GM19099 (cell line): ENCODE measurements around the gene NDUFC2.

Experiments
- POLR2A ChIP-seq: IDR thresholded peaks from 3 replicates; pipeline ENCODE4 v1.6.1; 2011; ENCODE audit warnings: low read depth; ENCODE audit not compliant: insufficient read length; ENCODE audit errors: extremely low read depth

NDUFC2 gene

GRCh38 chr11:78027759-78028158 is 51.9 kb downstream of the NDUFC2 start:
- no peak for TF ChIP-seq POLR2A

- no peak for TF ChIP-seq POLR2A
Observed at GRCh38 chr11:78025378-78025777, 54.3 kb downstream of the NDUFC2 start.

GRCh38 chr11:78023426-78023825 is 56.2 kb downstream of the NDUFC2 start:
- no peak for TF ChIP-seq POLR2A

DNA sequence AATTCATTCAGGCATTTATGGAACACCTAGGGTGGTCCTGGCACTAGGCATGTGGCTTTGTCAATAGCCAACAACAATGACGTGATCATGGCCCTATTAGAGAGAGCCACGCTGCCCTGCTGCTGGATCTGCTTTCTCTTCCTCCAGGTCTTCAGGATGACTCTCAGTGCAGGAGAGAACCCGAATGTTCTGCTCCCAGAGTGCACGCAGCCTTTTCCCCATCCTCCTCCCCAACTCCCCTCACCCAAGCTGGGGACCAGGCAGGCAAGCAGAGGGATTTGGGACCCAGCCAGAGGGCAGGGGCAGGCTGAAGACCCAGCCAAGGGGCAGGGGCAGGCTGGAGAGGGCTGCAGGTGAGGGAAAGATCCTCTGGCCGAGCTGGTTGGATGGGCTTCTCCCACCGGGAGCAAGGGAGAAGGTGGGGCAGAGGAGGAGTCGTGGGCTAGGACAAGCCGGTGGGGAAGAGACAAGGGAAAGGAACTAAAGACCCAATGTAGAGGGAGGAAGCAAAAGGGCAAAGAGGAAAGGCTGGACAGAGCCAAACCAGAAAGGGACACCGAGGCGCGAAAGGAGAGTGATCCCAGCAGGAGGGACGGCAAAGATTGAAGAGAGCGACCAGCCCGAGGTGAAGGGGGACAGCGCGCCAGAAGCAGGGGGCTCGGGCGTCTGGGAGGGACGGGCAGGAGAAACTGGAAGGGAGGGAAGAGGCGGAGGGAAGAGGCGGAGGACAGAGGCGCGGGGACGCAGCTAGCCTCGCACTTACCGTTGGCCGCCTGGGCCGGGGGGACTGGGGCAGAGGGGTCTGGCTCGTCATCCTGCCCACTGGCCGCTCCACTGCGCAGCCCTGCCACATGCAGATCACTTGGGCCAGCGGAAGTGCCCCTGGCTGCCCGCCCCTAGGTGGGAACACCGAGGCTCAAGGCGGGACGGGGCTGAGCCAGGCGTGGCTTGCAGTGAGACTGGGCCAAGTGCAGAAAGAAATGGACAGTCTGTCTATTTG is 57.0 kb downstream of the NDUFC2 start, which contains the start of gene KCTD14:
TSS of gene KCTD14 (minus strand) at position 880 of the 1,000 bp plus-strand sequence. CDS start at position 853, 27 bp downstream.
- TF ChIP-seq POLR2A = no peak

DNA sequence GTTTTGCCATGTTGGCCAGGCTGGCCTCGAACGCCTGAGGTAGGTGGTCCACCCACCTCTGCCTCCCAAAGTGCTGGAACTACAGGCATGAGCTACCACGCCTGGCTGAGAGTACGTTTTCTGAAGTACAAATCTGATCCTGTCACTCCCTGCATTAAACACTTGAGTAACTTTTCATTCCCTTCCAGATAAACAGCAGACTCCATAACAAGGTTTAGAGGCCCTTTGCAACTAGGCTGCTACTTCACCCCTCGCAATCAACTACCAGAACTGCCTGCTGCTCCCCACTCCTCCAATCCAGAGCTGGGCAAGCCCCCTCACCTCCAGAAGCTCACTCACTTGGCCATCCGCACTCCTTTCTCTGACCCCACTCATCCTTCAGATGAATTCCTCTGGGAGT is 58.1 kb downstream of the NDUFC2 start:
- TF ChIP-seq POLR2A = no peak

GRCh38 chr11:78020246-78020645 is 59.4 kb downstream of the NDUFC2 start:
- TF ChIP-seq POLR2A = no peak

DNA sequence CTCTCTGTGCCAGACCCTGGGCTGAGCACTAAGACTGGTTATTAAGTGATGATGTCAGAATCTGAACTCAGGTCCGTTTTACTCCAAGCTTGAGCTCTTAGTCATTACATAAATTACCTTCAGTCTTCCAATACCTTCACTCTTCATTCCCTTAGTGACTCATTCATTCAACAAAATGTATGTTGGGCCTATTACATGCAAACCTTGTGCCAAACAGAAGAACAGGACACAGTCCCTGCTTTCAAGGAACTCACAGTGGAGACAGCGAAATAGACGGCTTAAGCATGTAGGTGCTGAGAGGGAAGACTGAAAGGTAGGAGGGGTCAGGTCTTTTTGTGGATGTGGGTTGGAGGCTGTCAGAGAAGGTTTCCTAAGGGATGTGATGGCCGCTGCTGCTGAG is 59.9 kb downstream of the NDUFC2 start:
- no peak for TF ChIP-seq POLR2A
